ENCODE results near the gene C5.
"Not testable (repeated sequence)": the region's sequence is repeated elsewhere in the genome, so short reads cannot be mapped to it uniquely, and the experiment has no call there.

DNA sequence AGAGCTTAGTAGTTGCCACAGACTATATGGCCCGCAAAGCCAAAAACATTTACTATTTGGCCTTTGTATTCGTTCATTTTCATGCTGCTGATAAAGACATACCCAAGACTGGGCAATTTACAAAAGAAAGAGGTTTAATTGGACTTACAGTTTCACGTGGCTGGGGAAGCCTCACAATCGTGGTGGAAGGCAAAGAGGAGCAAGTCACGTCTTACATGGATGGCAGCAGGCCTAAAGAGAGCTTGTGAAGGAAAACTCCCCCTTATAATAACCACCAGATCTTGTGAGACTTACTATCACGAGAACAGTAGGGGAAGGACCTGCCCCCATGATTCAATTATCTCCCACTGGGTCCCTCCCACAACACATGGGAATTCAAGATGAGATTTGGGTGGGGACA lies 40.7 kb upstream of the C5 start:
- TF ChIP-seq, protein P1, sequence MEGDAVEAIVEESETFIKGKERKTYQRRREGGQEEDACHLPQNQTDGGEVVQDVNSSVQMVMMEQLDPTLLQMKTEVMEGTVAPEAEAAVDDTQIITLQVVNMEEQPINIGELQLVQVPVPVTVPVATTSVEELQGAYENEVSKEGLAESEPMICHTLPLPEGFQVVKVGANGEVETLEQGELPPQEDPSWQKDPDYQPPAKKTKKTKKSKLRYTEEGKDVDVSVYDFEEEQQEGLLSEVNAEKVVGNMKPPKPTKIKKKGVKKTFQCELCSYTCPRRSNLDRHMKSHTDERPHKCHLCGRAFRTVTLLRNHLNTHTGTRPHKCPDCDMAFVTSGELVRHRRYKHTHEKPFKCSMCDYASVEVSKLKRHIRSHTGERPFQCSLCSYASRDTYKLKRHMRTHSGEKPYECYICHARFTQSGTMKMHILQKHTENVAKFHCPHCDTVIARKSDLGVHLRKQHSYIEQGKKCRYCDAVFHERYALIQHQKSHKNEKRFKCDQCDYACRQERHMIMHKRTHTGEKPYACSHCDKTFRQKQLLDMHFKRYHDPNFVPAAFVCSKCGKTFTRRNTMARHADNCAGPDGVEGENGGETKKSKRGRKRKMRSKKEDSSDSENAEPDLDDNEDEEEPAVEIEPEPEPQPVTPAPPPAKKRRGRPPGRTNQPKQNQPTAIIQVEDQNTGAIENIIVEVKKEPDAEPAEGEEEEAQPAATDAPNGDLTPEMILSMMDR (conservative IDR thresholded peaks at IDR 0.05; ENCODE audit: low read depth in 2 of 2): not testable (repeated sequence)
- not testable (repeated sequence) for TF ChIP-seq EZH2 (IDR thresholded peaks at IDR 0.05; ENCODE audit: low read depth, unreplicated experiment); ZNF331 (CRISPR knock-in tag; IDR thresholded peaks at IDR 0.05; ENCODE audit: low read depth); CREB1 (CRISPR knock-in tag; IDR thresholded peaks at IDR 0.05; ENCODE audit: low read depth); POLR2AphosphoS5 (IDR thresholded peaks at IDR 0.05; ENCODE audit: low read depth); JUNB (IDR thresholded peaks at IDR 0.05; ENCODE audit: unreplicated experiment); EZH2phosphoT487 (IDR thresholded peaks at IDR 0.05; ENCODE audit: unreplicated experiment); NANOG (IDR thresholded peaks at IDR 0.05; ENCODE audit: borderline replicate concordance)
- TF ChIP-seq, protein P2, sequence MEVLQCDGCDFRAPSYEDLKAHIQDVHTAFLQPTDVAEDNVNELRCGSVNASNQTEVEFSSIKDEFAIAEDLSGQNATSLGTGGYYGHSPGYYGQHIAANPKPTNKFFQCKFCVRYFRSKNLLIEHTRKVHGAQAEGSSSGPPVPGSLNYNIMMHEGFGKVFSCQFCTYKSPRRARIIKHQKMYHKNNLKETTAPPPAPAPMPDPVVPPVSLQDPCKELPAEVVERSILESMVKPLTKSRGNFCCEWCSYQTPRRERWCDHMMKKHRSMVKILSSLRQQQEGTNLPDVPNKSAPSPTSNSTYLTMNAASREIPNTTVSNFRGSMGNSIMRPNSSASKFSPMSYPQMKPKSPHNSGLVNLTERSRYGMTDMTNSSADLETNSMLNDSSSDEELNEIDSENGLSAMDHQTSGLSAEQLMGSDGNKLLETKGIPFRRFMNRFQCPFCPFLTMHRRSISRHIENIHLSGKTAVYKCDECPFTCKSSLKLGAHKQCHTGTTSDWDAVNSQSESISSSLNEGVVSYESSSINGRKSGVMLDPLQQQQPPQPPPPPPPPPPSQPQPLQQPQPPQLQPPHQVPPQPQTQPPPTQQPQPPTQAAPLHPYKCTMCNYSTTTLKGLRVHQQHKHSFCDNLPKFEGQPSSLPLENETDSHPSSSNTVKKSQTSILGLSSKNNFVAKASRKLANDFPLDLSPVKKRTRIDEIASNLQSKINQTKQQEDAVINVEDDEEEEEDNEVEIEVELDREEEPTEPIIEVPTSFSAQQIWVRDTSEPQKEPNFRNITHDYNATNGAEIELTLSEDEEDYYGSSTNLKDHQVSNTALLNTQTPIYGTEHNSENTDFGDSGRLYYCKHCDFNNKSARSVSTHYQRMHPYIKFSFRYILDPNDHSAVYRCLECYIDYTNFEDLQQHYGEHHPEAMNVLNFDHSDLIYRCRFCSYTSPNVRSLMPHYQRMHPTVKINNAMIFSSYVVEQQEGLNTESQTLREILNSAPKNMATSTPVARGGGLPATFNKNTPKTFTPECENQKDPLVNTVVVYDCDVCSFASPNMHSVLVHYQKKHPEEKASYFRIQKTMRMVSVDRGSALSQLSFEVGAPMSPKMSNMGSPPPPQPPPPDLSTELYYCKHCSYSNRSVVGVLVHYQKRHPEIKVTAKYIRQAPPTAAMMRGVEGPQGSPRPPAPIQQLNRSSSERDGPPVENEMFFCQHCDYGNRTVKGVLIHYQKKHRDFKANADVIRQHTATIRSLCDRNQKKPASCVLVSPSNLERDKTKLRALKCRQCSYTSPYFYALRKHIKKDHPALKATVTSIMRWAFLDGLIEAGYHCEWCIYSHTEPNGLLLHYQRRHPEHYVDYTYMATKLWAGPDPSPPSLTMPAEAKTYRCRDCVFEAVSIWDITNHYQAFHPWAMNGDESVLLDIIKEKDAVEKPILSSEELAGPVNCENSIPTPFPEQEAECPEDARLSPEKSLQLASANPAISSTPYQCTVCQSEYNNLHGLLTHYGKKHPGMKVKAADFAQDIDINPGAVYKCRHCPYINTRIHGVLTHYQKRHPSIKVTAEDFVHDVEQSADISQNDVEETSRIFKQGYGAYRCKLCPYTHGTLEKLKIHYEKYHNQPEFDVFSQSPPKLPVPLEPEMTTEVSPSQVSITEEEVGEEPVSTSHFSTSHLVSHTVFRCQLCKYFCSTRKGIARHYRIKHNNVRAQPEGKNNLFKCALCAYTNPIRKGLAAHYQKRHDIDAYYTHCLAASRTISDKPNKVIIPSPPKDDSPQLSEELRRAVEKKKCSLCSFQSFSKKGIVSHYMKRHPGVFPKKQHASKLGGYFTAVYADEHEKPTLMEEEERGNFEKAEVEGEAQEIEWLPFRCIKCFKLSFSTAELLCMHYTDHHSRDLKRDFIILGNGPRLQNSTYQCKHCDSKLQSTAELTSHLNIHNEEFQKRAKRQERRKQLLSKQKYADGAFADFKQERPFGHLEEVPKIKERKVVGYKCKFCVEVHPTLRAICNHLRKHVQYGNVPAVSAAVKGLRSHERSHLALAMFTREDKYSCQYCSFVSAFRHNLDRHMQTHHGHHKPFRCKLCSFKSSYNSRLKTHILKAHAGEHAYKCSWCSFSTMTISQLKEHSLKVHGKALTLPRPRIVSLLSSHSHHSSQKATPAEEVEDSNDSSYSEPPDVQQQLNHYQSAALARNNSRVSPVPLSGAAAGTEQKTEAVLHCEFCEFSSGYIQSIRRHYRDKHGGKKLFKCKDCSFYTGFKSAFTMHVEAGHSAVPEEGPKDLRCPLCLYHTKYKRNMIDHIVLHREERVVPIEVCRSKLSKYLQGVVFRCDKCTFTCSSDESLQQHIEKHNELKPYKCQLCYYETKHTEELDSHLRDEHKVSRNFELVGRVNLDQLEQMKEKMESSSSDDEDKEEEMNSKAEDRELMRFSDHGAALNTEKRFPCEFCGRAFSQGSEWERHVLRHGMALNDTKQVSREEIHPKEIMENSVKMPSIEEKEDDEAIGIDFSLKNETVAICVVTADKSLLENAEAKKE (CRISPR knock-in tag; IDR thresholded peaks at IDR 0.05): not testable (repeated sequence)

Measured in GM23338 (cell line).